Peyer's patch (tissue), 4 donors: ENCODE results near the gene CTNNA2.

Source experiments
- CTCF ChIP-seq, 6 experiments: fragments of 450-650 bp in 4 of 6; fragments of 200-600 bp in 2 of 6; sonication (generic) in 1 of 6; IDR thresholded peaks; one replicate each; pipeline ENCODE4 v1.5.1; 2017 to 2019; ENCODE audit warnings: antibody characterized with exemption in 6 of 6, mild to moderate bottlenecking in 3 of 6, moderate library complexity in 1 of 6
- POLR2A ChIP-seq, 2 donors: fragments of 450-650 bp; IDR thresholded peaks; one replicate each; pipeline ENCODE4 v1.5.1; 2017; ENCODE audit warnings: antibody characterized with exemption in 2 of 2, mild to moderate bottlenecking in 2 of 2, moderate library complexity in 2 of 2

DNA sequence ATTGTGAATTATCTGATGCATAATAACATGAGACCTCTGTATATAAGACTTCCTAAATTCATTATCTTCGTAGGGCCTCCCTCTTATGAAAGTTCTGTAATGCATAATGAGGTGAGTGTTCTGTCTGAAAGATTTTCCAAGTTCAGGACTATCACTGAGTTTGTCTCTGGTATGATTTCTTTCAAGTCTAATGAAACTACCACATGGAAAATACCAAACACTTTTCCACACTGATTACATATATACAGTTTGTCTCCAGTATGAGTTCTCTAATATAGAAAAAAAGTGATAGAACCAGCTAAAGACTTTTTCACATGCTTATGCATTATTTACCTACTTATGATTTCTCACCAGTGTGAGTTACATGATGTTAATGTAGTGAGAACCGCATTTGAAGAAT, 34.7 kb downstream of the CTNNA2 start:
- TF ChIP-seq CTCF (IDR thresholded peaks at IDR 0.05) (no peak), POLR2A (IDR thresholded peaks at IDR 0.05) (no peak)
